ENCODE measurements around the gene ABLIM2. TPM values are rescaled to one million over a fixed set of nuclear protein-coding genes. Genes with fewer than 3 reads are reported as not detected.

ABLIM2 gene
- total RNA-seq, 1 donor from 2014 or later, result 3.5 TPM

DNA sequence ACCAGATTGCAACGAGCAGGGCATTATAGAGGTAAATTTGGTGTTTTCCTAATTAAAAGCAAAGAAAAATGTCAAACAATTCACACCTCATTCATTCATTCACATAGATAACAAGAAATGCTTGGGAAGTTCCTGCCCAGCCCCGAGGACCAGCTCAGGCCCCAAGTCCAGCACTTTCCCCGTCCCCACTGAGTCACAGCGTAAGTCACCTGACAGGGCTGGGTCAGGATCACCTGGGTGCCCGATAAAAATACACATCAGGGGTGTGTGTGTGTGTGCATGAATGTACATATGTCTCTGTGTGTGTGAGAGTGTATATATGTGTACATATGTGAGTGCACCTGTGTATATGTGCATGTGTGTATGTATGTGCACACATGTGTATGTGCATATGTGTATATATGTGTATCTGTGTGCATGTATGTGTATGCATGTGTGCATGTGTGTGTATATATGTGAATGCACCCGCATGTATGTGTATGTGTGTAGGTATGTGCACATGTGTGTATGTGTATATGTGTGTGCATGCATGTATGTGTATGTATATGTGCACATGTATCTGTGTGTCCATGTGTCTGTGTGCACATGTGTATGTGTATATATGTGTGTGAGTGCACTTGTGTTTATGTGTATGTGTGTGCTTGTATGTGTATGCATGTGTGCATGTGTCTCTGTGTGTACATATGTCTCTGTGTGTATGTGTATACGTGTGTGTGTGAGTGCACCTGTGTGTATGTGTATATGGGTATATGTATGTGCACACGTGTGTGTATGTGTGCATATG is 21.9 kb upstream of the ABLIM2 start:
- H3K36me3 Mint-ChIP-seq, result no peaks in the 10 kb centered on the region
- H3K4me1 Mint-ChIP-seq, result peaks cover 44% of the 10 kb centered on the region
- DNase-seq (ENCODE audit: low spot score in 2 of 2, unreplicated experiment in 2 of 2), result no peak
- TF ChIP-seq, protein P1, sequence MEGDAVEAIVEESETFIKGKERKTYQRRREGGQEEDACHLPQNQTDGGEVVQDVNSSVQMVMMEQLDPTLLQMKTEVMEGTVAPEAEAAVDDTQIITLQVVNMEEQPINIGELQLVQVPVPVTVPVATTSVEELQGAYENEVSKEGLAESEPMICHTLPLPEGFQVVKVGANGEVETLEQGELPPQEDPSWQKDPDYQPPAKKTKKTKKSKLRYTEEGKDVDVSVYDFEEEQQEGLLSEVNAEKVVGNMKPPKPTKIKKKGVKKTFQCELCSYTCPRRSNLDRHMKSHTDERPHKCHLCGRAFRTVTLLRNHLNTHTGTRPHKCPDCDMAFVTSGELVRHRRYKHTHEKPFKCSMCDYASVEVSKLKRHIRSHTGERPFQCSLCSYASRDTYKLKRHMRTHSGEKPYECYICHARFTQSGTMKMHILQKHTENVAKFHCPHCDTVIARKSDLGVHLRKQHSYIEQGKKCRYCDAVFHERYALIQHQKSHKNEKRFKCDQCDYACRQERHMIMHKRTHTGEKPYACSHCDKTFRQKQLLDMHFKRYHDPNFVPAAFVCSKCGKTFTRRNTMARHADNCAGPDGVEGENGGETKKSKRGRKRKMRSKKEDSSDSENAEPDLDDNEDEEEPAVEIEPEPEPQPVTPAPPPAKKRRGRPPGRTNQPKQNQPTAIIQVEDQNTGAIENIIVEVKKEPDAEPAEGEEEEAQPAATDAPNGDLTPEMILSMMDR (IDR thresholded peaks at IDR 0.05; ENCODE audit: unreplicated experiment), result no peak
- no peak overlapping the region for H3K4me3 Mint-ChIP-seq
- no peak overlapping the region for H3K27ac Mint-ChIP-seq
- no peaks in the 10 kb centered on the region for H3K9me3 Mint-ChIP-seq
- H3K27me3 Mint-ChIP-seq (ENCODE audit: low read depth), result no peaks in the 10 kb centered on the region

- H3K27me3 Mint-ChIP-seq (ENCODE audit: low read depth), result no peaks in the 10 kb centered on the region
- no peaks in the 10 kb centered on the region for H3K9me3 Mint-ChIP-seq
- H3K36me3 Mint-ChIP-seq, result no peaks in the 10 kb centered on the region
- TF ChIP-seq, protein P1 (IDR thresholded peaks at IDR 0.05; ENCODE audit: unreplicated experiment), result no peak
- no peak overlapping the region for H3K27ac Mint-ChIP-seq
- no peak overlapping the region for H3K4me3 Mint-ChIP-seq
- H3K4me1 Mint-ChIP-seq, result peaks cover 41% of the 10 kb centered on the region
- no peak for DNase-seq (ENCODE audit: low spot score in 2 of 2, unreplicated experiment in 2 of 2)
These were observed 21.2 kb upstream of the ABLIM2 start for GRCh38 chr4:8179771-8180170.

GRCh38 chr4:8179074-8179473 is 20.5 kb upstream of the ABLIM2 start:
- TF ChIP-seq, protein P1 (IDR thresholded peaks at IDR 0.05; ENCODE audit: unreplicated experiment), result no peak
- H3K4me3 Mint-ChIP-seq, result no peak overlapping the region
- no peaks in the 10 kb centered on the region for H3K27me3 Mint-ChIP-seq (ENCODE audit: low read depth)
- H3K9me3 Mint-ChIP-seq, result no peaks in the 10 kb centered on the region
- DNase-seq (ENCODE audit: low spot score in 2 of 2, unreplicated experiment in 2 of 2), result no peak
- H3K4me1 Mint-ChIP-seq, result peaks cover 42% of the 10 kb centered on the region
- H3K36me3 Mint-ChIP-seq, result no peaks in the 10 kb centered on the region
- H3K27ac Mint-ChIP-seq, result no peak overlapping the region

GRCh38 chr4:8177956-8178355 is 19.3 kb upstream of the ABLIM2 start:
- no peak for DNase-seq (ENCODE audit: low spot score in 2 of 2, unreplicated experiment in 2 of 2)
- Mint-ChIP-seq H3K9me3 (no peaks in the 10 kb centered on the region), H3K36me3 (no peaks in the 10 kb centered on the region), H3K27ac (peak overlapping the region; percentile 21), H3K4me1 (peaks cover 31% of the 10 kb centered on the region), H3K4me3 (no peak overlapping the region), H3K27me3 (ENCODE audit: low read depth) (no peaks in the 10 kb centered on the region)
- TF ChIP-seq, protein P1 (IDR thresholded peaks at IDR 0.05; ENCODE audit: unreplicated experiment), result no peak

GRCh38 chr4:8177552-8177951 is 18.9 kb upstream of the ABLIM2 start:
- H3K4me3 Mint-ChIP-seq, result no peak overlapping the region
- H3K9me3 Mint-ChIP-seq, result no peaks in the 10 kb centered on the region
- H3K27me3 Mint-ChIP-seq (ENCODE audit: low read depth), result no peaks in the 10 kb centered on the region
- peak overlapping the region; percentile 83 for H3K27ac Mint-ChIP-seq
- no peak for DNase-seq (ENCODE audit: low spot score in 2 of 2, unreplicated experiment in 2 of 2)
- H3K36me3 Mint-ChIP-seq, result no peaks in the 10 kb centered on the region
- TF ChIP-seq, protein P1 (IDR thresholded peaks at IDR 0.05; ENCODE audit: unreplicated experiment), result no peak
- H3K4me1 Mint-ChIP-seq, result peaks cover 28% of the 10 kb centered on the region

All from mesothelial cell of epicardium (in vitro differentiated cells).